ENCODE results near the gene TBR1.

- no peak for TF ChIP-seq CTCF (IDR thresholded peaks at IDR 0.05)
- TF ChIP-seq RAD21 (IDR thresholded peaks at IDR 0.05; ENCODE audit: low read length) = no peak
- no peak for TF ChIP-seq TAF1 (IDR thresholded peaks at IDR 0.05; ENCODE audit: borderline replicate concordance, low read depth, low read length)
- TF ChIP-seq EP300 (IDR thresholded peaks at IDR 0.05; ENCODE audit: borderline replicate concordance in 1 of 2, low read depth in 1 of 2, low read length in 1 of 2) = no peak
- TF ChIP-seq GABPA (IDR thresholded peaks at IDR 0.05; ENCODE audit: low read depth) = no peak
- TF ChIP-seq YY1 (IDR thresholded peaks at IDR 0.05; ENCODE audit: low read depth) = no peak
Observed at GRCh38 chr2:161409308-161409907, 6.7 kb upstream of the TBR1 start.
